Lower leg skin (tissue), 3 donors: Measurements from ENCODE around the gene FDXACB1.

ENCODE experiments used
- CTCF ChIP-seq, 3 donors: fragments of 450-650 bp; IDR thresholded peaks; one replicate each; pipeline ENCODE4 v1.5.1; 2016; ENCODE audit warnings: antibody characterized with exemption in 3 of 3, mild to moderate bottlenecking in 3 of 3, moderate library complexity in 2 of 3
- POLR2A ChIP-seq, 2 donors: fragments of 450-650 bp; IDR thresholded peaks; one replicate each; pipeline ENCODE4 v1.6.1; 2016 to 2017; ENCODE audit warnings: antibody characterized with exemption in 2 of 2, mild to moderate bottlenecking in 1 of 2, moderate library complexity in 1 of 2

GRCh38 chr11:111836721-111837120 is 42.2 kb downstream of the FDXACB1 start:
- TF ChIP-seq CTCF (IDR thresholded peaks at IDR 0.05), result no peak
- TF ChIP-seq POLR2A (IDR thresholded peaks at IDR 0.05), result no peak
